HUES6 (cell line): ENCODE results near the gene EDIL3.

ENCODE experiments used
- H3K27ac ChIP-seq: 2 replicates; pipeline ENCODE4 v1.7.0; 2013; ENCODE audit warnings: low read depth, mild to moderate bottlenecking, low read length, inconsistent platforms
- H3K27me3 ChIP-seq: 2 replicates; pipeline ENCODE4 v1.6.1; 2013; ENCODE audit warnings: low read length; ENCODE audit not compliant: control insufficient read depth, insufficient read depth
- H3K36me3 ChIP-seq: 2 replicates; pipeline ENCODE4 v1.6.1; 2013; ENCODE audit warnings: low read length; ENCODE audit not compliant: control insufficient read depth, insufficient read depth
- H3K4me1 ChIP-seq: 2 replicates; pipeline ENCODE4 v1.6.1; 2013; ENCODE audit warnings: low read length; ENCODE audit not compliant: control insufficient read depth, insufficient read depth
- H3K4me3 ChIP-seq: 2 replicates; pipeline ENCODE4 v1.5.1; 2013; ENCODE audit warnings: low read depth, low read length
- H3K9ac ChIP-seq: one replicate; pipeline ENCODE4 v1.6.1; 2013; ENCODE audit warnings: mild to moderate bottlenecking, low read length
- H3K9me3 ChIP-seq: 2 replicates; pipeline ENCODE4 v1.6.1; 2013; ENCODE audit warnings: low read depth, low read length; ENCODE audit not compliant: control insufficient read depth, insufficient read depth

EDIL3 gene

GRCh38 chr5:83911367-83911919, 473.2 kb downstream of the EDIL3 start:
- Histone ChIP-seq H3K9ac (no peak overlapping the region), H3K4me3 (no peak overlapping the region), H3K27ac (no peak overlapping the region), H3K9me3 (no peaks in the 10 kb centered on the region), H3K27me3 (no peaks in the 10 kb centered on the region), H3K36me3 (no peaks in the 10 kb centered on the region), H3K4me1 (no peaks in the 10 kb centered on the region)

DNA sequence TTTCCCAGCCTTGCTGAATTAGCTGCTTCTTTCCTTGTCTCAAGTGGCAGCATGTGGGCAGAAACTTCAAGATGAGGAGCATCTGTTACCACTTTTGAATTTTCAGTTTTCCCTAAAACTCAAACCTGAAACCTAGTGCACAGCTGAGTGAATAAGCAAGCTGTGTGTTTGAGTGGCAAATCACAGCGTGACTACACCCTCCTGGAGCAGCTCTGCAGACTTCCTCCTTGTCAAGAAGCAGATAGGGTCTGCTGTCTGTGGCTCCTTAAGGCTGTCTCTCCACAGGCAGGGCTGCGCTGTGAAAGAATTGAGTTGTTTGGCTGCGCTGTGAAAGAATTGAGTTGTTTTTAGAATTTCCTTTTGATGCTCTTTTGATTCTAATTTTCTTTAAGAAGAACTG, 484.4 kb downstream of the EDIL3 start:
- Histone ChIP-seq H3K9ac (no peak overlapping the region), H3K27ac (no peak overlapping the region)

DNA sequence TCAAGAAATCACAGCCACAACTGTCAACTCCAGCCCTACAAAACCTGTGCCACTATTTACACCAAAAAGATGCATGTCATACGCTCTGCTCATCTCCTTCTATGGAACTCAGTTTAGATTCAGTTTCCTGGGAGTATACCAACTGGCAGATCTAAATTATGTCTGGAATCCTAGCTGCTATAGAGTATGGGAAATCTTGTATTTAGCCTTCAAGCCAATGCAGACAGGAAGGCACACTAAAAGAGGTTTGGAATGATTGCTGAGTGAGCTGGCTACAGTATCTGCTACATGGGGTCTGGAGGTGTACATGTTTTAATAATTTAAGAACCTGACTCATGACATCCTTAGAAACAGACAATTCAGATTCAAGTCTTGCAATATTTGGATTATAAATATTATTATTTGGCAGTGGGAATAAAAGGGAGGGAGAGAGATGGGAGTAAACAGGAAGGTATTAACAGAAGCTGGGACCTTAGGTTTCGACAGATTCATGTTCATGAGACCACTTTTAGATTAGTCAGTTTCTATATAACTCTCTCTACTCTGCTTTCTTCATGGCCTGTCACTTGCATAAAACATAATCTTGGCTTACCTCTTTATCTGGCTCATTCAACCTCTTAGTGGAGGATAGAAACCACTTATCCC, 485.2 kb downstream of the EDIL3 start:
- H3K36me3 ChIP-seq, result no peaks in the 10 kb centered on the region
- no peak overlapping the region for H3K4me3 ChIP-seq
- H3K27ac ChIP-seq, result no peak overlapping the region
- H3K9ac ChIP-seq, result no peak overlapping the region
- no peaks in the 10 kb centered on the region; the same call in 1 of the 2 replicates for H3K4me1 ChIP-seq
- H3K9me3 ChIP-seq, result no peaks in the 10 kb centered on the region
- H3K27me3 ChIP-seq, result no peaks in the 10 kb centered on the region

More for the DNA sequence above, 484.4 kb downstream of the EDIL3 start:
- Histone ChIP-seq H3K4me1 (no peaks in the 10 kb centered on the region; the same call in 1 of the 2 replicates), H3K27me3 (no peaks in the 10 kb centered on the region), H3K36me3 (no peaks in the 10 kb centered on the region), H3K9me3 (no peaks in the 10 kb centered on the region), H3K4me3 (no peak overlapping the region)

DNA sequence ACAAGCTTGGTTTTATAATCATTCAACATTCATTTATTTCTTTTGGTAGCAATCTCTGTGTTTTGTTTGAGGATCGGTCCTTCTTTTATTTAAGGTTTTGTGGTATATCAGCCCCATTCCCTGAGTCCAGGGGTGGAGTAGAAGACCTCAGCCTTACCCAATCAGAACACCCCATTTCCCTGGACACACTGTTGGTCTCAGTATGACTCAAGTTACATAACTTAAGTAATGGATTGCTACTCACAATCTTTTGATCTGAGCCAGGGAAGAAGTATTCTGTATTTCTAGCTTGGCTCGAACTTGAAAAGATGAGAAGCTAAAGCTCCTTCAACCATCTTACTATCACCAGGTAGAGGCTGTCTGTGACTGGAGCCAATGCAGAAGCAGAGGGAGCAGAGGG, 488.8 kb downstream of the EDIL3 start:
- Histone ChIP-seq H3K27ac (no peak overlapping the region), H3K4me3 (no peak overlapping the region), H3K9ac (no peak overlapping the region), H3K4me1 (no peaks in the 10 kb centered on the region; the same call in 1 of the 2 replicates), H3K27me3 (no peaks in the 10 kb centered on the region), H3K36me3 (no peaks in the 10 kb centered on the region), H3K9me3 (no peaks in the 10 kb centered on the region)

DNA sequence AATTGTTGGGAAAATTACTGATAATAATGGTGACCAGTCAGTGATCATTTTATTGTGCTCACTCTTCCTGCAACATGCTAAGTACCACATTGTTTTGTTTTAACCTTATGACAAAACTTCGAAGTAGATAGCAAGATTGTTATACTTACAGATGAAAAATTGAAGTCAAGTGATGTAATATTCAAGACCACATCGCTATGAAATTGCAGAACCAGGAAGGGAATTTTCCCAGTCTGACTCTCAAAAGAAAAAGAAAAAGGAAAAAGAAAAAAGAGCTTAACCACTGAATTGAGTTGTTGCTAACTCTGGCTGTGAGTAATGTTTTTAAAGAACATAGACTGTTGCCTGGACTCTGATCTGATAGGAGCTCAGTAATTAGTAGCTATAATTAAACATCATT, 493.4 kb downstream of the EDIL3 start:
- Histone ChIP-seq H3K4me1 (no peaks in the 10 kb centered on the region), H3K27me3 (no peaks in the 10 kb centered on the region), H3K36me3 (no peaks in the 10 kb centered on the region), H3K9me3 (no peaks in the 10 kb centered on the region), H3K9ac (no peak overlapping the region), H3K4me3 (no peak overlapping the region), H3K27ac (no peak overlapping the region)
